GM19468 (cell line): ENCODE measurements around the gene PIK3IP1.

Source experiments
- ATAC-seq: cut with Tn5 transposase; IDR thresholded peaks from one replicate; pipeline ENCODE4 v1.9.1; 2021; ENCODE audit warnings: mild to moderate bottlenecking, moderate library complexity, moderate number of reproducible peaks; ENCODE audit not compliant: unreplicated experiment; ENCODE audit errors: extremely low read depth

Gene PIK3IP1

GRCh38 chr22:31313366-31314147, 21.3 kb upstream of the PIK3IP1 start:
- ATAC-seq = no peak

GRCh38 chr22:31308181-31308580, 15.9 kb upstream of the PIK3IP1 start:
- no peak for ATAC-seq

- ATAC-seq = no peak
These were observed 12.9 kb upstream of the PIK3IP1 start for GRCh38 chr22:31305194-31305593.

- no peak for ATAC-seq
These were observed 10.2 kb upstream of the PIK3IP1 start for GRCh38 chr22:31302537-31302936.

GRCh38 chr22:31302006-31302405, 9.7 kb upstream of the PIK3IP1 start:
- no peak for ATAC-seq

GRCh38 chr22:31300896-31301295, 8.6 kb upstream of the PIK3IP1 start:
- ATAC-seq = no peak

GRCh38 chr22:31295831-31296657, 3.8 kb upstream of the PIK3IP1 start:
- no peak for ATAC-seq

GRCh38 chr22:31295360-31295759, 3.1 kb upstream of the PIK3IP1 start:
- ATAC-seq = no peak

GRCh38 chr22:31291481-31292235, 630 bp downstream of the PIK3IP1 start:
- no peak for ATAC-seq

- ATAC-seq = peak; percentile 80
These were observed 1.5 kb downstream of the PIK3IP1 start for GRCh38 chr22:31290494-31291471.

- no peak for ATAC-seq
These were observed 2.9 kb downstream of the PIK3IP1 start for GRCh38 chr22:31289344-31289743.

GRCh38 chr22:31288496-31289240, 3.6 kb downstream of the PIK3IP1 start:
- ATAC-seq = no peak

- ATAC-seq = no peak
These were observed 4.3 kb downstream of the PIK3IP1 start for GRCh38 chr22:31287818-31288495.

- no peak for ATAC-seq
These were observed 5.7 kb downstream of the PIK3IP1 start for GRCh38 chr22:31286360-31287255.

GRCh38 chr22:31284281-31285155, 7.8 kb downstream of the PIK3IP1 start:
- no peak for ATAC-seq

GRCh38 chr22:31282748-31283468, 9.4 kb downstream of the PIK3IP1 start:
- no peak for ATAC-seq
